ENCODE measurements around the gene VSTM5.

DNA sequence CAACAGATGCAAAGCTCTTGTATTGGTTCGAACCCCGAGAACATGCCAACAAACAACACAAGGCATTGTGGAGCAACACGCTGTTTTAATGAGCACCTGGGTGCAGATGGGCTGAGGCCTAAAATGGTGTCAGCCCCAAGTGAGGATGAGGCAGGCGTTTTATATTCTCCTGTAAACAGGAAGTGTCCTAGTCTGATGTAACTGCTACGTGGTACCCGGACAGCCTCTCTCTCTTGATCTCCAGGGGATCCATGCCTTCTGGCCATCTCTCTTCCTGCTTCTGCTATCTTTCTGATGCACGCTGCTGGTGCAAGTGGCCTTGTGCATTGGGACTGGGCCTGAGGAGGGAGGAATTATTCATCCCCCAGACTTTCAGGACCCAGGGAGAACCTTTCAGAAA is 19.4 kb upstream of the VSTM5 start:
- TF ChIP-seq POLR2AphosphoS5 (IDR thresholded peaks at IDR 0.05; ENCODE audit: low read depth, low read length), result no peak
- TF ChIP-seq, protein P1, sequence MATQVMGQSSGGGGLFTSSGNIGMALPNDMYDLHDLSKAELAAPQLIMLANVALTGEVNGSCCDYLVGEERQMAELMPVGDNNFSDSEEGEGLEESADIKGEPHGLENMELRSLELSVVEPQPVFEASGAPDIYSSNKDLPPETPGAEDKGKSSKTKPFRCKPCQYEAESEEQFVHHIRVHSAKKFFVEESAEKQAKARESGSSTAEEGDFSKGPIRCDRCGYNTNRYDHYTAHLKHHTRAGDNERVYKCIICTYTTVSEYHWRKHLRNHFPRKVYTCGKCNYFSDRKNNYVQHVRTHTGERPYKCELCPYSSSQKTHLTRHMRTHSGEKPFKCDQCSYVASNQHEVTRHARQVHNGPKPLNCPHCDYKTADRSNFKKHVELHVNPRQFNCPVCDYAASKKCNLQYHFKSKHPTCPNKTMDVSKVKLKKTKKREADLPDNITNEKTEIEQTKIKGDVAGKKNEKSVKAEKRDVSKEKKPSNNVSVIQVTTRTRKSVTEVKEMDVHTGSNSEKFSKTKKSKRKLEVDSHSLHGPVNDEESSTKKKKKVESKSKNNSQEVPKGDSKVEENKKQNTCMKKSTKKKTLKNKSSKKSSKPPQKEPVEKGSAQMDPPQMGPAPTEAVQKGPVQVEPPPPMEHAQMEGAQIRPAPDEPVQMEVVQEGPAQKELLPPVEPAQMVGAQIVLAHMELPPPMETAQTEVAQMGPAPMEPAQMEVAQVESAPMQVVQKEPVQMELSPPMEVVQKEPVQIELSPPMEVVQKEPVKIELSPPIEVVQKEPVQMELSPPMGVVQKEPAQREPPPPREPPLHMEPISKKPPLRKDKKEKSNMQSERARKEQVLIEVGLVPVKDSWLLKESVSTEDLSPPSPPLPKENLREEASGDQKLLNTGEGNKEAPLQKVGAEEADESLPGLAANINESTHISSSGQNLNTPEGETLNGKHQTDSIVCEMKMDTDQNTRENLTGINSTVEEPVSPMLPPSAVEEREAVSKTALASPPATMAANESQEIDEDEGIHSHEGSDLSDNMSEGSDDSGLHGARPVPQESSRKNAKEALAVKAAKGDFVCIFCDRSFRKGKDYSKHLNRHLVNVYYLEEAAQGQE (IDR thresholded peaks at IDR 0.05; ENCODE audit: insufficient read depth in 1 of 2, low read depth in 2 of 2, low read length in 2 of 2), result no peak
